ENCODE results near the gene LUC7L.
"Not testable (repeated sequence)": the region's sequence is repeated elsewhere in the genome, so short reads cannot be mapped to it uniquely, and the experiment has no call there.

LUC7L gene

GRCh38 chr16:228151-228851 is 948 bp downstream of the LUC7L start:
- DNase-seq: no peak

- no peak for DNase-seq
These were observed 9.2 kb downstream of the LUC7L start for GRCh38 chr16:220021-220420.

GRCh38 chr16:212999-213398 is 16.2 kb downstream of the LUC7L start:
- DNase-seq: no peak

GRCh38 chr16:211631-212180 is 17.5 kb downstream of the LUC7L start:
- DNase-seq: not testable (repeated sequence)

GRCh38 chr16:209359-209758 is 19.9 kb downstream of the LUC7L start:
- not testable (repeated sequence) for DNase-seq

GRCh38 chr16:204046-204445 is 25.2 kb downstream of the LUC7L start:
- not testable (repeated sequence) for DNase-seq

GRCh38 chr16:203246-203645 is 26.0 kb downstream of the LUC7L start:
- no peak for DNase-seq

- no peak for DNase-seq
These were observed 28.9 kb downstream of the LUC7L start for GRCh38 chr16:200388-200787.

GRCh38 chr16:194516-194915 is 34.7 kb downstream of the LUC7L start:
- no peak for DNase-seq

- DNase-seq: no peak
These were observed 35.8 kb downstream of the LUC7L start for GRCh38 chr16:193441-193840.

- no peak for DNase-seq
These were observed 36.6 kb downstream of the LUC7L start for GRCh38 chr16:192686-193085.

GRCh38 chr16:191831-192230 is 37.4 kb downstream of the LUC7L start:
- no peak for DNase-seq

GRCh38 chr16:189604-190186 is 39.6 kb downstream of the LUC7L start:
- DNase-seq: no peak

- no peak for DNase-seq
These were observed 40.6 kb downstream of the LUC7L start for GRCh38 chr16:188674-189073.

GRCh38 chr16:187330-187729 is 41.9 kb downstream of the LUC7L start:
- no peak for DNase-seq

GRCh38 chr16:185691-186090 is 43.6 kb downstream of the LUC7L start:
- no peak for DNase-seq

GRCh38 chr16:185213-185612 is 44.0 kb downstream of the LUC7L start:
- DNase-seq: no peak

GRCh38 chr16:183005-183404 is 46.2 kb downstream of the LUC7L start:
- no peak for DNase-seq

GRCh38 chr16:181565-182021 is 47.7 kb downstream of the LUC7L start:
- DNase-seq: peak; percentile 87

GRCh38 chr16:180681-181564 is 48.3 kb downstream of the LUC7L start:
- DNase-seq: peak; percentile 64

- peak; percentile 63 for DNase-seq
These were observed 49.1 kb downstream of the LUC7L start, which contains the start of gene HBQ1 for GRCh38 chr16:180101-180675. Gene HBQ1 (plus strand): TSS chr16:180459. CDS start chr16:180487, 28 bp downstream.

- no peak for DNase-seq
These were observed 49.8 kb downstream of the LUC7L start for GRCh38 chr16:179211-180092.

Data from right forelimb (tissue), 1 donor.